Measurements from ENCODE around the gene OR56A4.

DNA sequence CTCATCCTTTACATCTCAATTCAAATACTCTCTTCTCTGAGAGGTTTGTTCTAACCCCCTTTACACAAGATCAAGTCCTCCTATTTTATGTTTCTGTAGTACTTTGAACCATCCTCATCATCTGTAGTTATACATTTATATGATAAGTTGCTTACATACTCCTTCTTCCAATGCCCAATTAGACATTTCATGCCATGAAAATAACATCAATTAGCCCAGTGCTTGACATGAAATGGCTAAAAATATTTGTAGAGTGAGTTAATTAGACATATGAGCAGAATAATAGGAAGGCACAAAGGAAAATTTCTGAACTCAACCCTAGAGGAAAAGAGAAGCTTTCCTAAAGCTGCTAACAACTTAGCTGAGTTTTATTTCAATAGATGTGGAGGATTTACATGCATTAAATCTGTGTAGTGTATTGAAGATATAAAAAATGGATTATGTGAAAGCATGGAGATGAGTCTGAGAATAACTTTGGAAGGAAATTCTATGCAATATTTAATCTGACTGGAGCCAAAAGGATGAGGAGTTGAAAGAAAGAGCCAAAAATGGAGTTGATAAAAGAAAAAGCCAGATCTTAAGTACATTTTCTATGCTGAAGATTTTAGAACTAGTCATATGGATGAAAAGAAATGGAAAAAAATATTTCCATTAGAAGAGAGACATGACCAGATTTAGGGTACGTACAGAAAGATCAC lies 24.1 kb upstream of the OR56A4 start, which contains the start of gene OR56A1:
- TF ChIP-seq MYBL2 (CRISPR knock-in tag; IDR thresholded peaks at IDR 0.05) (no peak), ZNF121 (CRISPR knock-in tag; IDR thresholded peaks at IDR 0.05) (no peak)
- TF ChIP-seq, protein P1, sequence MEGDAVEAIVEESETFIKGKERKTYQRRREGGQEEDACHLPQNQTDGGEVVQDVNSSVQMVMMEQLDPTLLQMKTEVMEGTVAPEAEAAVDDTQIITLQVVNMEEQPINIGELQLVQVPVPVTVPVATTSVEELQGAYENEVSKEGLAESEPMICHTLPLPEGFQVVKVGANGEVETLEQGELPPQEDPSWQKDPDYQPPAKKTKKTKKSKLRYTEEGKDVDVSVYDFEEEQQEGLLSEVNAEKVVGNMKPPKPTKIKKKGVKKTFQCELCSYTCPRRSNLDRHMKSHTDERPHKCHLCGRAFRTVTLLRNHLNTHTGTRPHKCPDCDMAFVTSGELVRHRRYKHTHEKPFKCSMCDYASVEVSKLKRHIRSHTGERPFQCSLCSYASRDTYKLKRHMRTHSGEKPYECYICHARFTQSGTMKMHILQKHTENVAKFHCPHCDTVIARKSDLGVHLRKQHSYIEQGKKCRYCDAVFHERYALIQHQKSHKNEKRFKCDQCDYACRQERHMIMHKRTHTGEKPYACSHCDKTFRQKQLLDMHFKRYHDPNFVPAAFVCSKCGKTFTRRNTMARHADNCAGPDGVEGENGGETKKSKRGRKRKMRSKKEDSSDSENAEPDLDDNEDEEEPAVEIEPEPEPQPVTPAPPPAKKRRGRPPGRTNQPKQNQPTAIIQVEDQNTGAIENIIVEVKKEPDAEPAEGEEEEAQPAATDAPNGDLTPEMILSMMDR (IDR thresholded peaks at IDR 0.05): no peak
- TF ChIP-seq, protein P2, sequence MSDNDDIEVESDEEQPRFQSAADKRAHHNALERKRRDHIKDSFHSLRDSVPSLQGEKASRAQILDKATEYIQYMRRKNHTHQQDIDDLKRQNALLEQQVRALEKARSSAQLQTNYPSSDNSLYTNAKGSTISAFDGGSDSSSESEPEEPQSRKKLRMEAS (CRISPR knock-in tag; IDR thresholded peaks at IDR 0.05): no peak
- TF ChIP-seq, protein P3, sequence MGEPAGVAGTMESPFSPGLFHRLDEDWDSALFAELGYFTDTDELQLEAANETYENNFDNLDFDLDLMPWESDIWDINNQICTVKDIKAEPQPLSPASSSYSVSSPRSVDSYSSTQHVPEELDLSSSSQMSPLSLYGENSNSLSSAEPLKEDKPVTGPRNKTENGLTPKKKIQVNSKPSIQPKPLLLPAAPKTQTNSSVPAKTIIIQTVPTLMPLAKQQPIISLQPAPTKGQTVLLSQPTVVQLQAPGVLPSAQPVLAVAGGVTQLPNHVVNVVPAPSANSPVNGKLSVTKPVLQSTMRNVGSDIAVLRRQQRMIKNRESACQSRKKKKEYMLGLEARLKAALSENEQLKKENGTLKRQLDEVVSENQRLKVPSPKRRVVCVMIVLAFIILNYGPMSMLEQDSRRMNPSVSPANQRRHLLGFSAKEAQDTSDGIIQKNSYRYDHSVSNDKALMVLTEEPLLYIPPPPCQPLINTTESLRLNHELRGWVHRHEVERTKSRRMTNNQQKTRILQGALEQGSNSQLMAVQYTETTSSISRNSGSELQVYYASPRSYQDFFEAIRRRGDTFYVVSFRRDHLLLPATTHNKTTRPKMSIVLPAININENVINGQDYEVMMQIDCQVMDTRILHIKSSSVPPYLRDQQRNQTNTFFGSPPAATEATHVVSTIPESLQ (CRISPR knock-in tag; IDR thresholded peaks at IDR 0.05): no peak

Data from WTC11 (cell line).